HepG2 (cell line): ENCODE results near the gene TPX2. TPM values are rescaled to one million over a fixed set of nuclear protein-coding genes. Genes with fewer than 3 reads are reported as not detected.
A peak's percentile ranks its signal among the peaks of the same experiment; 100 is the strongest.

Source experiments
- BRD4 ChIP-seq: sonication (generic); formaldehyde crosslinking; IDR thresholded peaks from 2 replicates; pipeline ENCODE4 v1.4.0; 2020; ENCODE audit warnings: missing genetic modification reagents
- EZH2 ChIP-seq: conservative IDR thresholded peaks from 2 replicates; pipeline ENCODE4 v1.6.1; 2012; ENCODE audit warnings: mild to moderate bottlenecking, low read depth, low read length, moderate library complexity
- FOSL1 ChIP-seq: sonication (generic); formaldehyde crosslinking; IDR thresholded peaks from 2 replicates; pipeline ENCODE4 v1.9.0; 2021; ENCODE audit warnings: missing genetic modification reagents, borderline replicate concordance
- JARID2 ChIP-seq: sonication (generic); formaldehyde crosslinking; IDR thresholded peaks from 2 replicates; pipeline ENCODE4 v1.8.1; 2023; ENCODE audit warnings: missing genetic modification reagents, inconsistent platforms; ENCODE audit not compliant: insufficient replicate concordance
- MEF2D ChIP-seq: sonication (generic); formaldehyde crosslinking; IDR thresholded peaks from 2 replicates; pipeline ENCODE4 v1.5.1; 2020; ENCODE audit warnings: mild to moderate bottlenecking, missing genetic modification reagents
- MTA3 ChIP-seq: sonication (generic); formaldehyde crosslinking; IDR thresholded peaks from 2 replicates; pipeline ENCODE4 v1.4.0; 2020; ENCODE audit warnings: missing genetic modification reagents
- NFE2L2 ChIP-seq: fragments of 150-350 bp; IDR thresholded peaks from 2 replicates; pipeline ENCODE4 v1.6.1; 2014; ENCODE audit warnings: low read length
- PITX1 ChIP-seq: sonication (generic); formaldehyde crosslinking; IDR thresholded peaks from 2 replicates; pipeline ENCODE4 v1.5.1; 2020; ENCODE audit warnings: mild to moderate bottlenecking, missing genetic modification reagents
- PLRG1 ChIP-seq: fragments of 450-650 bp; conservative IDR thresholded peaks from 2 replicates; pipeline ENCODE4 v1.6.1; 2016
- PTBP1 ChIP-seq: fragments of 200-400 bp; formaldehyde crosslinking; IDR thresholded peaks from 2 replicates; pipeline ENCODE4 v1.6.1; 2018; ENCODE audit warnings: low read length, low read depth; ENCODE audit not compliant: poor library complexity, severe bottlenecking
- RFX1 ChIP-seq: fragments of 450-650 bp; IDR thresholded peaks from 2 replicates; pipeline ENCODE4 v1.6.1; 2017
- SCMH1 ChIP-seq: sonication (generic); formaldehyde crosslinking; IDR thresholded peaks from 2 replicates; pipeline ENCODE4 v1.9.0; 2021; ENCODE audit warnings: missing genetic modification reagents, mild to moderate bottlenecking, borderline replicate concordance
- SIX1 ChIP-seq: sonication (generic); formaldehyde crosslinking; IDR thresholded peaks from 2 replicates; pipeline ENCODE4 v1.4.0; 2020; ENCODE audit warnings: missing genetic modification reagents, borderline replicate concordance
- SMAD1 ChIP-seq: sonication (generic); formaldehyde crosslinking; IDR thresholded peaks from 2 replicates; pipeline ENCODE4 v1.4.0; 2020; ENCODE audit warnings: missing genetic modification reagents, low read depth, mild to moderate bottlenecking, borderline replicate concordance
- ZFP90 ChIP-seq: sonication (generic); formaldehyde crosslinking; IDR thresholded peaks from 2 replicates; pipeline ENCODE4 v1.8.0; 2022; ENCODE audit warnings: missing genetic modification reagents, mild to moderate bottlenecking, inconsistent platforms, borderline replicate concordance
- ZNF282 ChIP-seq: fragments of 450-650 bp; IDR thresholded peaks from 2 replicates; pipeline ENCODE4 v1.6.1; 2018; ENCODE audit not compliant: partially characterized antibody
- ZNF782 ChIP-seq: sonication (generic); formaldehyde crosslinking; IDR thresholded peaks from 2 replicates; pipeline ENCODE4 v1.4.0; 2020; ENCODE audit warnings: missing genetic modification reagents, mild to moderate bottlenecking, borderline replicate concordance
- ZNF891 ChIP-seq: sonication (generic); formaldehyde crosslinking; IDR thresholded peaks from 2 replicates; pipeline ENCODE4 v1.5.0; 2020; ENCODE audit warnings: mild to moderate bottlenecking, missing genetic modification reagents
- polyA plus RNA-seq, 8 experiments: library from polyadenylated mRNA; depleted of rRNA in 3 of 8; stranded (reverse) in 7 of 8; unstranded in 1 of 8; fragments of >200 nt; fragmentation: Illumina TruSeq in 4 of 8; extraction: Trizol in 4 of 8; gene quantifications; 2 replicates each; pipeline versions ENCODE4 v1.2.1 to v1.2.3, GENCODE V29; 2011 to 2016; ENCODE audit warnings: low read depth in 4 of 8, missing spikeins in 1 of 8, mixed read lengths in 1 of 8; ENCODE audit not compliant: insufficient read depth in 1 of 8
- total RNA-seq, 5 experiments: library from RNA; depleted of rRNA; stranded (reverse); fragments of >200 nt; fragmentation: Illumina TruSeq; extraction: Trizol; gene quantifications; 2 replicates each; pipeline ENCODE4 v1.2.3, GENCODE V29; 2016; ENCODE audit warnings: low read depth in 1 of 5
- TF ChIP-seq, protein P1 (sequence below): sonication (generic); formaldehyde crosslinking; IDR thresholded peaks from 2 replicates; pipeline ENCODE4 v1.5.0; 2020; ENCODE audit warnings: missing genetic modification reagents
- TF ChIP-seq, protein P2 (sequence below): sonication (generic); formaldehyde crosslinking; IDR thresholded peaks from 2 replicates; pipeline ENCODE4 v1.5.0; 2020; ENCODE audit warnings: missing genetic modification reagents
- TF ChIP-seq, protein P3 (sequence below): sonication (generic); formaldehyde crosslinking; conservative IDR thresholded peaks from 2 replicates; pipeline ENCODE4 v1.4.0; 2020; ENCODE audit warnings: missing genetic modification reagents
- TF ChIP-seq, protein P4 (sequence below): sonication (generic); formaldehyde crosslinking; IDR thresholded peaks from 2 replicates; pipeline ENCODE4 v1.5.1; 2020; ENCODE audit warnings: mild to moderate bottlenecking, missing genetic modification reagents

TPX2 gene
- total and polyA plus RNA-seq, 2 of the 13 experiments (the other 11 are each of a cell fraction or from before 2014, with no cell fraction given): 34.3 to 124 TPM

DNA sequence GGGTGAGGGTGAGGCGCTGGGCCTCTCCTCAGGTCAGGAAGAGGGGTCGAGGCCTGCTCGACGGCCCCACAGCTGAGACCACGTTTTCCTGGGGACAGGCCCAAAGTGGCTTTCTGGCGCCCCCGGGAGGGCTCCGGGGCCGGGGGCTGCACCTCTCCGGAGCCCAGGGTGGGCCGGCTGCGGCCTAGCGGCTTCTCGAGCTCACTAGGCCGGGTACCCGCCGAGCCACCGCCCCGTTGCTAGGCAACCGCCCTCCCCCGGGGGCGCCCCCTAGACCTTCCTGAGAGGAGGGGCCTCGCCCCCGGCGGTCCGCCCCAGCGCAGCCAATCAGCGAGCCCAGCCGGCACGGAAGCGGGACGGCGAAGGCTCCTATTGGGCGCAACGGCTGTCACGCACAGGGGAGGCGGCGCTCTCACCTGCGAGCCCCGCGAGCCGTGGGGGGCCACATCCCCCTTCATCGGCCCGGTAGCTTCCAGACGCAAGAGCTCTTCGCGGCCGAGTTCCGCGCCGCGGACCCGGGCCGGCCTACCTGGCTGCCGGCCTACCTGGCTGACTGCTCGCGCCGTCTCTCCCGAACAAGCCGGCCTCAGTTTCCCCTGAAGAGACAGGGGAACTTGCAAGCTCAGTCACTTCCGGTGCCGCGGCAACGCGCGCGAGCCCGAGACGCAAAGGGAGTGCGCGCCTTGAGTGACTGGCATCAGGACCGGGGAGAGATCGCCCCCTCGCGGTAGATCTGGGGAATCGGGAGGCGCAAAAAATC, 15.6 kb upstream of the TPX2 start (continued):
- peak; percentile 99 for TF ChIP-seq SMAD1 (CRISPR knock-in tag)
- TF ChIP-seq, protein P1, sequence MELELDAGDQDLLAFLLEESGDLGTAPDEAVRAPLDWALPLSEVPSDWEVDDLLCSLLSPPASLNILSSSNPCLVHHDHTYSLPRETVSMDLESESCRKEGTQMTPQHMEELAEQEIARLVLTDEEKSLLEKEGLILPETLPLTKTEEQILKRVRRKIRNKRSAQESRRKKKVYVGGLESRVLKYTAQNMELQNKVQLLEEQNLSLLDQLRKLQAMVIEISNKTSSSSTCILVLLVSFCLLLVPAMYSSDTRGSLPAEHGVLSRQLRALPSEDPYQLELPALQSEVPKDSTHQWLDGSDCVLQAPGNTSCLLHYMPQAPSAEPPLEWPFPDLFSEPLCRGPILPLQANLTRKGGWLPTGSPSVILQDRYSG (CRISPR knock-in tag): peak; percentile 85
- no peak for TF ChIP-seq SCMH1 (CRISPR knock-in tag)
- TF ChIP-seq ZFP90 (CRISPR knock-in tag): no peak; the same call in none of the 2 replicates
- TF ChIP-seq MTA3 (CRISPR knock-in tag): no peak; the same call in 1 of the 2 replicates
- TF ChIP-seq RFX1: peak; percentile 97
- peak; percentile 98 for TF ChIP-seq BRD4
- no peak; the same call in 1 of the 2 replicates for TF ChIP-seq SIX1 (CRISPR knock-in tag)
- peak; percentile 63 for TF ChIP-seq PITX1
- no peak; the same call in 1 of the 2 replicates for TF ChIP-seq ZNF891 (CRISPR knock-in tag)
- TF ChIP-seq JARID2 (CRISPR knock-in tag): peak; percentile 29
- TF ChIP-seq NFE2L2: no peak
- TF ChIP-seq ZNF282: no peak
- TF ChIP-seq, protein P2, sequence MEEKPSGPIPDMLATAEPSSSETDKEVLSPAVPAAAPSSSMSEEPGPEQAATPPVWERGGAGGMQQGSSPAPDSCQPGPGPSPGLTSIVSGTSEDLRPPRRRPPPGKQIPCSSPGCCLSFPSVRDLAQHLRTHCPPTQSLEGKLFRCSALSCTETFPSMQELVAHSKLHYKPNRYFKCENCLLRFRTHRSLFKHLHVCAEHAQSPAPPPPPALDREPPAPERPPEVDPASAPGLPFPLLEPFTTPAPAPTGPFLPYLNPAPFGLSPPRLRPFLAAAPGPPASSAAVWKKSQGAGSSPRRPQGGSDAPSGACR: no peak
- peak; percentile 35; the same call in 1 of the 2 replicates for TF ChIP-seq FOSL1
- TF ChIP-seq PLRG1: no peak
- TF ChIP-seq, protein P3, sequence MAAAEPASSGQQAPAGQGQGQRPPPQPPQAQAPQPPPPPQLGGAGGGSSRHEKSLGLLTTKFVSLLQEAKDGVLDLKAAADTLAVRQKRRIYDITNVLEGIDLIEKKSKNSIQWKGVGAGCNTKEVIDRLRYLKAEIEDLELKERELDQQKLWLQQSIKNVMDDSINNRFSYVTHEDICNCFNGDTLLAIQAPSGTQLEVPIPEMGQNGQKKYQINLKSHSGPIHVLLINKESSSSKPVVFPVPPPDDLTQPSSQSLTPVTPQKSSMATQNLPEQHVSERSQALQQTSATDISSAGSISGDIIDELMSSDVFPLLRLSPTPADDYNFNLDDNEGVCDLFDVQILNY (CRISPR knock-in tag): peak; percentile 15; the same call in 1 of the 2 replicates
- TF ChIP-seq MEF2D (CRISPR knock-in tag): peak; percentile 56; the same call in 1 of the 2 replicates
- TF ChIP-seq PTBP1: no peak
- TF ChIP-seq ZNF782 (CRISPR knock-in tag): no peak; the same call in 1 of the 2 replicates
- TF ChIP-seq, protein P4, sequence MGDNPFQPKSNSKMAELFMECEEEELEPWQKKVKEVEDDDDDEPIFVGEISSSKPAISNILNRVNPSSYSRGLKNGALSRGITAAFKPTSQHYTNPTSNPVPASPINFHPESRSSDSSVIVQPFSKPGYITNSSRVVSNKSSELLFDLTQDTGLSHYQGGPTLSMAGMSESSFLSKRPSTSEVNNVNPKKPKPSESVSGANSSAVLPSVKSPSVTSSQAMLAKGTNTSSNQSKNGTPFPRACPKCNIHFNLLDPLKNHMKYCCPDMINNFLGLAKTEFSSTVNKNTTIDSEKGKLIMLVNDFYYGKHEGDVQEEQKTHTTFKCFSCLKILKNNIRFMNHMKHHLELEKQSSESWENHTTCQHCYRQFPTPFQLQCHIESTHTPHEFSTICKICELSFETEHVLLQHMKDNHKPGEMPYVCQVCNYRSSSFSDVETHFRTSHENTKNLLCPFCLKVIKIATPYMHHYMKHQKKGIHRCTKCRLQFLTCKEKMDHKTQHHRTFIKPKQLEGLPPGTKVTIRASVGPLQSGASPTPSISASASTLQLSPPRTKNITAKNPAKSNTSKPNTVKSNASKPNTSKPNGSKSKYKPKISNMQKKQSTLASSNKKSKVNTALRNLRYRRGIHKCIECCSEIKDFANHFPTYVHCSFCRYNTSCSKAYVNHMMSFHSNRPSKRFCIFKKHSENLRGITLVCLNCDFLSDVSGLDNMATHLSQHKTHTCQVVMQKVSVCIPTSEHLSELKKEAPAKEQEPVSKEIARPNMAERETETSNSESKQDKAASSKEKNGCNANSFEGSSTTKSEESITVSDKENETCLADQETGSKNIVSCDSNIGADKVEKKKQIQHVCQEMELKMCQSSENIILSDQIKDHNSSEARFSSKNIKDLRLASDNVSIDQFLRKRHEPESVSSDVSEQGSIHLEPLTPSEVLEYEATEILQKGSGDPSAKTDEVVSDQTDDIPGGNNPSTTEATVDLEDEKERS (CRISPR knock-in tag): no peak; the same call in 1 of the 2 replicates
- no peak for TF ChIP-seq EZH2
